Measurements from ENCODE around the gene EGR2. TPM values are rescaled to one million over a fixed set of nuclear protein-coding genes. Genes with fewer than 3 reads are reported as not detected.

EGR2 gene
- total RNA-seq (1 to 10 TPM; 6.8 TPM), polyA plus RNA-seq (ENCODE audit: insufficient read depth, low read depth, low replicate concordance) (8.8 TPM)
- long read RNA-seq, donor 1, result 0 reads
- long read RNA-seq, donor 2, partial matches to known transcripts, result 0 of 1 reads
- long read RNA-seq, donor 2, other reads (novel, unspliced or antisense), result 0 of 1 reads

GRCh38 chr10:62816331-62817120 is at the start of gene EGR2:
Gene EGR2 (minus strand): TSS chr10:62816366. CDS start chr10:62816029, 337 bp downstream.
- peak within 1 kb of the TSS; percentile 77 to 91 for H3K4me3 ChIP-seq
- WGBS, 2 donors, result 0 to 1% methylated on average over 33 to 49 of the region's 53 CpGs
- H3K27ac ChIP-seq, result peak within 1 kb of the TSS; percentile 86 to 89
- TF ChIP-seq POLR2A (IDR thresholded peaks at IDR 0.05), result no peak
- no peak for TF ChIP-seq CTCF (IDR thresholded peaks at IDR 0.05)
- peaks cover 8% of the 10 kb centered on the region for H3K4me1 ChIP-seq
- intact Hi-C loops (cut with DNase I; ENCODE audit: low total_unique reads), result loop anchor here (10.0 kb wide), 1 partner anchor 318 kb away; the partner anchor contains the start of gene NRBF2
- peak; percentile 97 for DNase-seq
- H3K36me3 ChIP-seq (ENCODE audit: low read depth, missing control alignments), result no peaks in the 10 kb centered on the region
- no peaks in the 10 kb centered on the region for H3K9me3 ChIP-seq
- no peaks in the 10 kb centered on the region for H3K27me3 ChIP-seq

GRCh38 chr10:62862447-62862846 is 46.3 kb upstream of the EGR2 start:
- intact Hi-C loops (cut with DNase I; ENCODE audit: low total_unique reads), result no loop called here
- no peaks in the 10 kb centered on the region for H3K9me3 ChIP-seq
- DNase-seq, result no peak
- H3K27ac ChIP-seq, result no peak overlapping the region
- H3K36me3 ChIP-seq (ENCODE audit: low read depth, missing control alignments), result no peaks in the 10 kb centered on the region
- 90 to 96% methylated on average over 1 of the region's 1 CpG for WGBS, 2 donors
- H3K4me1 ChIP-seq, result no peaks in the 10 kb centered on the region
- H3K27me3 ChIP-seq, result no peaks in the 10 kb centered on the region
- TF ChIP-seq POLR2A (IDR thresholded peaks at IDR 0.05) (no peak), CTCF (IDR thresholded peaks at IDR 0.05) (no peak)
- H3K4me3 ChIP-seq, result no peak overlapping the region

GRCh38 chr10:62861507-62861906 is 45.3 kb upstream of the EGR2 start:
- Histone ChIP-seq H3K36me3 (ENCODE audit: low read depth, missing control alignments) (no peaks in the 10 kb centered on the region), H3K9me3 (no peaks in the 10 kb centered on the region), H3K4me3 (no peak overlapping the region), H3K27me3 (no peaks in the 10 kb centered on the region), H3K27ac (no peak overlapping the region), H3K4me1 (no peaks in the 10 kb centered on the region)
- TF ChIP-seq POLR2A (IDR thresholded peaks at IDR 0.05), result no peak
- no peak for TF ChIP-seq CTCF (IDR thresholded peaks at IDR 0.05)
- no peak for DNase-seq
- intact Hi-C loops (cut with DNase I; ENCODE audit: low total_unique reads), result no loop called here
- 73 to 76% methylated on average over 3 of the region's 3 CpGs for WGBS, 2 donors

GRCh38 chr10:62860946-62861345 is 44.8 kb upstream of the EGR2 start:
- no peaks in the 10 kb centered on the region for H3K4me1 ChIP-seq
- no peak overlapping the region for H3K4me3 ChIP-seq
- intact Hi-C loops (cut with DNase I; ENCODE audit: low total_unique reads), result no loop called here
- no peak for TF ChIP-seq POLR2A (IDR thresholded peaks at IDR 0.05)
- no peaks in the 10 kb centered on the region for H3K36me3 ChIP-seq (ENCODE audit: low read depth, missing control alignments)
- no peaks in the 10 kb centered on the region for H3K27me3 ChIP-seq
- H3K27ac ChIP-seq, result no peak overlapping the region
- no peaks in the 10 kb centered on the region for H3K9me3 ChIP-seq
- 41 to 59% methylated on average over 4 of the region's 4 CpGs for WGBS, 2 donors
- DNase-seq, result no peak

- TF ChIP-seq POLR2A (IDR thresholded peaks at IDR 0.05) (no peak), CTCF (IDR thresholded peaks at IDR 0.05) (no peak)
- Histone ChIP-seq H3K4me1 (no peaks in the 10 kb centered on the region), H3K9me3 (no peaks in the 10 kb centered on the region), H3K27me3 (no peaks in the 10 kb centered on the region), H3K27ac (no peak overlapping the region), H3K36me3 (ENCODE audit: low read depth, missing control alignments) (no peaks in the 10 kb centered on the region), H3K4me3 (no peak overlapping the region)
- intact Hi-C loops (cut with DNase I; ENCODE audit: low total_unique reads), result no loop called here
- peak; percentile 21 for DNase-seq
- WGBS, 2 donors, result 53 to 65% methylated on average over 6 of the region's 6 CpGs
Observed at GRCh38 chr10:62858364-62858763, 42.2 kb upstream of the EGR2 start.

Measured in testis (tissue), 5 donors.